Osteoblast (primary cell): ENCODE measurements around the gene WNT6. TPM values are rescaled to one million over a fixed set of nuclear protein-coding genes. Genes with fewer than 3 reads are reported as not detected.

Source experiments
- DNase-seq: peaks from one replicate; pipeline ENCODE4 v3.0.0; 2011; ENCODE audit warnings: low spot score, mixed read lengths; ENCODE audit not compliant: insufficient read length; ENCODE audit errors: missing footprints
- H2AFZ ChIP-seq: 2 replicates; pipeline ENCODE4 v1.6.0; 2011; ENCODE audit warnings: mild to moderate bottlenecking, low read length
- H3K27ac ChIP-seq: 2 replicates; pipeline ENCODE4 v1.5.1; 2011; ENCODE audit warnings: mild to moderate bottlenecking, low read depth, low read length, moderate library complexity
- H3K27me3 ChIP-seq: 2 replicates; pipeline ENCODE4 v1.6.0; 2012; ENCODE audit warnings: mild to moderate bottlenecking, control low read depth, inconsistent platforms, low read length, moderate library complexity; ENCODE audit not compliant: insufficient read depth
- H3K36me3 ChIP-seq: 2 replicates; pipeline ENCODE4 v1.5.1; 2011; ENCODE audit warnings: mild to moderate bottlenecking, low read length, control low read depth, moderate library complexity; ENCODE audit not compliant: insufficient read depth
- H3K4me1 ChIP-seq: 2 replicates; pipeline ENCODE4 v1.5.1; 2011; ENCODE audit warnings: mild to moderate bottlenecking, low read length, control low read depth, moderate library complexity; ENCODE audit not compliant: insufficient read depth
- H3K4me2 ChIP-seq: 2 replicates; pipeline ENCODE4 v1.6.0; 2011; ENCODE audit warnings: mild to moderate bottlenecking, low read length; ENCODE audit not compliant: insufficient read depth
- H3K4me3 ChIP-seq: fragments of 200-600 bp; sonication (generic); 3 replicates; pipeline ENCODE4 v1.5.1; 2012; ENCODE audit warnings: mild to moderate bottlenecking, low read length, inconsistent platforms; ENCODE audit not compliant: insufficient read depth
- H3K79me2 ChIP-seq: 2 replicates; pipeline ENCODE4 v1.6.0; 2012; ENCODE audit warnings: mild to moderate bottlenecking, low read length, control low read depth, inconsistent platforms; ENCODE audit not compliant: insufficient read depth
- H3K9me3 ChIP-seq: 2 replicates; pipeline ENCODE4 v1.5.1; 2011; ENCODE audit warnings: low read depth, low read length, control low read depth
- H4K20me1 ChIP-seq: 2 replicates; pipeline ENCODE4 v1.6.0; 2012; ENCODE audit warnings: mild to moderate bottlenecking, low read length, control low read depth; ENCODE audit not compliant: insufficient read depth
- total RNA-seq: library from RNA; depleted of rRNA; stranded (reverse); fragments of >200 nt; gene quantifications from 2 replicates; pipeline ENCODE4 v1.2.3, GENCODE V29; 2012
- TF ChIP-seq, protein P1 (sequence below): IDR thresholded peaks from 2 replicates; pipeline ENCODE4 v1.5.1; 2011; ENCODE audit warnings: mild to moderate bottlenecking, low read depth, low read length, moderate library complexity; ENCODE audit errors: extremely low read depth

WNT6 gene
- total RNA-seq, 1 donor = not detected

- peak; percentile 77 for DNase-seq
- Histone ChIP-seq H3K4me2 (no peak overlapping the region), H3K36me3 (no peaks in the 10 kb centered on the region), H2AFZ (no peak overlapping the region), H3K27me3 (peaks cover 38% of the 10 kb centered on the region), H3K4me3 (no peak overlapping the region), H3K4me1 (peaks cover 6% of the 10 kb centered on the region), H4K20me1 (no peaks in the 10 kb centered on the region), H3K79me2 (no peaks in the 10 kb centered on the region), H3K9me3 (no peaks in the 10 kb centered on the region), H3K27ac (no peak overlapping the region)
- TF ChIP-seq, protein P1, sequence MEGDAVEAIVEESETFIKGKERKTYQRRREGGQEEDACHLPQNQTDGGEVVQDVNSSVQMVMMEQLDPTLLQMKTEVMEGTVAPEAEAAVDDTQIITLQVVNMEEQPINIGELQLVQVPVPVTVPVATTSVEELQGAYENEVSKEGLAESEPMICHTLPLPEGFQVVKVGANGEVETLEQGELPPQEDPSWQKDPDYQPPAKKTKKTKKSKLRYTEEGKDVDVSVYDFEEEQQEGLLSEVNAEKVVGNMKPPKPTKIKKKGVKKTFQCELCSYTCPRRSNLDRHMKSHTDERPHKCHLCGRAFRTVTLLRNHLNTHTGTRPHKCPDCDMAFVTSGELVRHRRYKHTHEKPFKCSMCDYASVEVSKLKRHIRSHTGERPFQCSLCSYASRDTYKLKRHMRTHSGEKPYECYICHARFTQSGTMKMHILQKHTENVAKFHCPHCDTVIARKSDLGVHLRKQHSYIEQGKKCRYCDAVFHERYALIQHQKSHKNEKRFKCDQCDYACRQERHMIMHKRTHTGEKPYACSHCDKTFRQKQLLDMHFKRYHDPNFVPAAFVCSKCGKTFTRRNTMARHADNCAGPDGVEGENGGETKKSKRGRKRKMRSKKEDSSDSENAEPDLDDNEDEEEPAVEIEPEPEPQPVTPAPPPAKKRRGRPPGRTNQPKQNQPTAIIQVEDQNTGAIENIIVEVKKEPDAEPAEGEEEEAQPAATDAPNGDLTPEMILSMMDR = no peak
Measured at GRCh38 chr2:218890369-218890768, 30.8 kb downstream of the WNT6 start.

DNA sequence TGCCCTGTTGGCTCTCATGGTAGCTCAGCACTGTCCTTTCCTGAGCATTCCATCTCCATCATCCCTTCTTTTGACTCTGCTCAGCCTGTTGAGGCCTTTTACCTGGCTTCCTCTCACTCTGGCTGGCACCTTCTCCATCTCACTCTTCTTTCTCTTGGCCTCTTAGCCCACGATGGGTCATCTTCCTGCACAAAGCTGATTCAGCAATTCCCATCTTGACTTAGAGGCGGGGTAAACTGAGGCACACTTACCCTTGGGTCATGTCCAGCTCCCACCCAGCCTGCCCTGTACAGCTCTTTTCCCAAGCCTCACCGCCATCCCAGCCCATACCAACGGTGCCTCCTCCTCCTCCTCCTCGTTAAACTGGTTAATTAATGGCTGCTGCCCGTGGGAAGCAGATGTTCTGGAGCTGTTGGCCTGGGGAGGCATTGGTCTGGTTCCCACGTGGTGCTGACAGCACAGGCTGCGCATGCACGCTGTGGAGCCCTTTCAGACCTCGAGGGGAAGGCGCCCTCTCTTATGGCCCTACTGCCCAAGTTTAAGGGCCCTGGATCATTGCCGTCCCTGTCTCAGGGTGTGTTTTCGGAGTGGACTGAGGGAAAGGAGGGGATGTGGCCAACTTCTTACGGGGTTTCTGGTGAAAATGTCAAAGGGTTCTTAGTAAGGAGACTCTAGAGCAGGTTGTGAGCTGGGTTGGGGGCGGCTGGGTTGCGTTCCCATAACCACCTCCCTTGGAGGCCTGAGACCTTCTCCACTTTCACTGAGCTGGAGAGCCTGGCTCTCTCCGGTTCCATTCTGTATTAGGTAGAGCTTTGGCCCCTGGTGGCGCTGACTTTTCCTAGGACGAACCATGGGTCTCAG, 31.9 kb downstream of the WNT6 start:
- H3K9me3 ChIP-seq = no peaks in the 10 kb centered on the region
- H4K20me1 ChIP-seq = no peaks in the 10 kb centered on the region
- H3K27me3 ChIP-seq = peaks cover 48% of the 10 kb centered on the region
- DNase-seq = peak; percentile 64
- TF ChIP-seq, protein P1 = no peak
- H3K27ac ChIP-seq = no peak overlapping the region
- no peak overlapping the region for H3K4me3 ChIP-seq
- no peaks in the 10 kb centered on the region for H3K36me3 ChIP-seq
- H2AFZ ChIP-seq = no peak overlapping the region
- no peaks in the 10 kb centered on the region for H3K79me2 ChIP-seq
- H3K4me1 ChIP-seq = peaks cover 6% of the 10 kb centered on the region
- H3K4me2 ChIP-seq = no peak overlapping the region

DNA sequence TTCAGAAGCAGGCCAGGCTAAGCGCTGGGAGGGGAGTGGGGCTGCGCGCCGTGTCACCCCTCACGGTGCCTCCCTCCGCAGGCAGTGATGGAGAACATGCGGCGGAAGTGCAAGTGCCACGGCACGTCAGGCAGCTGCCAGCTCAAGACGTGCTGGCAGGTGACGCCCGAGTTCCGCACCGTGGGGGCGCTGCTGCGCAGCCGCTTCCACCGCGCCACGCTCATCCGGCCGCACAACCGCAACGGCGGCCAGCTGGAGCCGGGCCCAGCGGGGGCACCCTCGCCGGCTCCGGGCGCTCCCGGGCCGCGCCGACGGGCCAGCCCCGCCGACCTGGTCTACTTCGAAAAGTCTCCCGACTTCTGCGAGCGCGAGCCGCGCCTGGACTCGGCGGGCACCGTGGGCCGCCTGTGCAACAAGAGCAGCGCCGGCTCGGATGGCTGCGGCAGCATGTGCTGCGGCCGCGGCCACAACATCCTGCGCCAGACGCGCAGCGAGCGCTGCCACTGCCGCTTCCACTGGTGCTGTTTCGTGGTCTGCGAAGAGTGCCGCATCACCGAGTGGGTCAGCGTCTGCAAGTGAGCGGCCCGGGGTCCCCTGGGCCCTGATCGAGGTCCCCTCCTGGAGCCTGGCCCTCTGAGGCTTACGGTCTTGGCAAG, 33.2 kb downstream of the WNT6 start:
- Histone ChIP-seq H3K9me3 (no peaks in the 10 kb centered on the region), H3K27ac (no peak overlapping the region), H3K79me2 (no peaks in the 10 kb centered on the region), H3K4me3 (peak overlapping the region; percentile 57), H4K20me1 (no peaks in the 10 kb centered on the region), H2AFZ (peak overlapping the region; percentile 75), H3K27me3 (peaks cover 59% of the 10 kb centered on the region), H3K36me3 (no peaks in the 10 kb centered on the region), H3K4me1 (peaks cover 6% of the 10 kb centered on the region), H3K4me2 (peak overlapping the region; percentile 78)
- DNase-seq = peak; percentile 96
- TF ChIP-seq, protein P1 = peak; percentile 13
